ENCODE results near the gene PLAGL1. TPM values are rescaled to one million over a fixed set of nuclear protein-coding genes. Genes with fewer than 3 reads are reported as not detected.
A peak's percentile ranks its signal among the peaks of the same experiment; 100 is the strongest.
"Not testable (repeated sequence)": the region's sequence is repeated elsewhere in the genome, so short reads cannot be mapped to it uniquely, and the experiment has no call there.

The PLAGL1 gene, protein sequence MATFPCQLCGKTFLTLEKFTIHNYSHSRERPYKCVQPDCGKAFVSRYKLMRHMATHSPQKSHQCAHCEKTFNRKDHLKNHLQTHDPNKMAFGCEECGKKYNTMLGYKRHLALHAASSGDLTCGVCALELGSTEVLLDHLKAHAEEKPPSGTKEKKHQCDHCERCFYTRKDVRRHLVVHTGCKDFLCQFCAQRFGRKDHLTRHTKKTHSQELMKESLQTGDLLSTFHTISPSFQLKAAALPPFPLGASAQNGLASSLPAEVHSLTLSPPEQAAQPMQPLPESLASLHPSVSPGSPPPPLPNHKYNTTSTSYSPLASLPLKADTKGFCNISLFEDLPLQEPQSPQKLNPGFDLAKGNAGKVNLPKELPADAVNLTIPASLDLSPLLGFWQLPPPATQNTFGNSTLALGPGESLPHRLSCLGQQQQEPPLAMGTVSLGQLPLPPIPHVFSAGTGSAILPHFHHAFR
- total RNA-seq: 10 to 100 TPM in 1 of 2 donors, 1 to 10 TPM in 1; 6.1 to 18.3 TPM

GRCh38 chr6:144008120-144008811 is at the start of gene PLAGL1:
Gene PLAGL1 (minus strand): TSS chr6:144008259. CDS start chr6:143948136, 60,123 bp downstream.
- ATAC-seq: peak; percentile 86 to 90
- H3K27ac Mint-ChIP-seq: no peak within 1 kb of the TSS
- peak within 1 kb of the TSS; percentile 45 for H3K4me3 Mint-ChIP-seq
- peaks cover 0 to 11% of the 10 kb centered on the region in 2 donors for H3K4me1 Mint-ChIP-seq (ENCODE audit: low read depth in 2 of 2)
- peaks cover 19% of the 10 kb centered on the region in 2 donors for H3K27me3 Mint-ChIP-seq
- H3K36me3 Mint-ChIP-seq: no peaks in the 10 kb centered on the region
- H3K9me3 Mint-ChIP-seq: no peaks in the 10 kb centered on the region
- DNase-seq (ENCODE audit: low spot score): peak; percentile 60

GRCh38 chr6:144055121-144055931 is 47.3 kb upstream of the PLAGL1 start:
- ATAC-seq (peak; percentile 83 to 92), DNase-seq (ENCODE audit: low spot score) (no peak)
- Mint-ChIP-seq H3K9me3 (no peaks in the 10 kb centered on the region), H3K27ac (peak overlapping the region; percentile 74 to 78), H3K36me3 (no peaks in the 10 kb centered on the region), H3K27me3 (no peaks in the 10 kb centered on the region), H3K4me3 (peak overlapping the region; percentile 82), H3K4me1 (ENCODE audit: low read depth in 2 of 2) (peaks cover 28 to 30% of the 10 kb centered on the region in 2 donors)

DNA sequence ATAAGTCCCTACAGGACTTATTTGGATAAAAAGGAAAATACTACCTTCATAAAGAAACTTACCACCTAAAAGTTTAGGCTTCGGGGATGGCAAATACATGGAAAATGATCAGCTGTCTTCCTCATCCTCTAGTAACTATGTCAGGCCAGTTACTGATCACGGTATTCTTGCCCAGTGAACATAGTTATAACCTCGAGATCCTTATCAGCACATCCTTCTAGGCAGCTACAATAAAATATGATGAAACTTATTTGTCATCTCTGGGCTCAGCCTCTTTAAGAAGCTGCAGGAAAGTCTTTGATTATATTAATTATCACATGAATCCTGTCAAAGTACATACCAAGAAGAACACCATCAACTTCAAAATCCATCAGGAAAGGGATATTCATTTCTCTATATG is 45.5 kb upstream of the PLAGL1 start:
- no peak for DNase-seq (ENCODE audit: low spot score)
- H3K27me3 Mint-ChIP-seq: no peaks in the 10 kb centered on the region
- H3K4me1 Mint-ChIP-seq (ENCODE audit: low read depth in 2 of 2): peaks cover 30 to 32% of the 10 kb centered on the region in 2 donors
- no peak overlapping the region for H3K27ac Mint-ChIP-seq
- H3K4me3 Mint-ChIP-seq: peak overlapping the region; percentile 25
- no peaks in the 10 kb centered on the region for H3K36me3 Mint-ChIP-seq
- H3K9me3 Mint-ChIP-seq: no peaks in the 10 kb centered on the region
- ATAC-seq: no peak

- ATAC-seq: no peak
- H3K4me1 Mint-ChIP-seq (ENCODE audit: low read depth in 2 of 2): peaks cover 30 to 32% of the 10 kb centered on the region in 2 donors
- no peak overlapping the region for H3K4me3 Mint-ChIP-seq
These were observed 44.4 kb upstream of the PLAGL1 start for GRCh38 chr6:144052488-144052887.

GRCh38 chr6:144049386-144049785 is 41.3 kb upstream of the PLAGL1 start:
- H3K36me3 Mint-ChIP-seq: no peaks in the 10 kb centered on the region
- H3K4me3 Mint-ChIP-seq: no peak overlapping the region
- H3K27me3 Mint-ChIP-seq: no peaks in the 10 kb centered on the region
- H3K27ac Mint-ChIP-seq: no peak overlapping the region
- DNase-seq (ENCODE audit: low spot score) (no peak), ATAC-seq (no peak)
- no peaks in the 10 kb centered on the region for H3K9me3 Mint-ChIP-seq
- H3K4me1 Mint-ChIP-seq (ENCODE audit: low read depth in 2 of 2): peaks cover 9 to 15% of the 10 kb centered on the region in 2 donors

More at GRCh38 chr6:144052488-144052887, 44.4 kb upstream of the PLAGL1 start:
- no peaks in the 10 kb centered on the region for H3K27me3 Mint-ChIP-seq
- no peaks in the 10 kb centered on the region for H3K36me3 Mint-ChIP-seq
- DNase-seq (ENCODE audit: low spot score): no peak
- no peaks in the 10 kb centered on the region for H3K9me3 Mint-ChIP-seq
- no peak overlapping the region for H3K27ac Mint-ChIP-seq

DNA sequence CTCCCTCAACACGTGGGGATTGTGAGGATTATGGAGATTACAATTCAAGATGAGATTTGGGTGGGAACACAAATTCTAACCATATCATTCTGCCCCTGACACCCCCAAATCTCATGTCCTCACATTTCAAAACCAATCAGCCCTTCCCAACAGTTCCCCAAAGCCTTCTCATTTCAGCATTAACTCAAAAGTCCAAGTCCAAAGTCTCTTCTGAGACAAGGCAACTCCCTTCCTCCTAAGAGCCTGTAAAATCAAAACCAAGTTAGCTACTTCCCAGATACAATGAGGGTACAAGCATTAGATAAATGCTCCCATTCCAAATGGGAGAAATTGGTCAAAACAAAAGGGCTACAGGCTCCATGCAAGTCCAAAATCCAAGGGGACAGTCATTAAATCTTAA is 39.6 kb upstream of the PLAGL1 start:
- Mint-ChIP-seq H3K27ac (no peak overlapping the region), H3K27me3 (no peaks in the 10 kb centered on the region), H3K4me3 (no peak overlapping the region), H3K9me3 (no peaks in the 10 kb centered on the region), H3K4me1 (ENCODE audit: low read depth in 2 of 2) (peaks cover 0 to 11% of the 10 kb centered on the region in 2 donors), H3K36me3 (no peaks in the 10 kb centered on the region)
- ATAC-seq: no peak
- DNase-seq (ENCODE audit: low spot score): no peak

DNA sequence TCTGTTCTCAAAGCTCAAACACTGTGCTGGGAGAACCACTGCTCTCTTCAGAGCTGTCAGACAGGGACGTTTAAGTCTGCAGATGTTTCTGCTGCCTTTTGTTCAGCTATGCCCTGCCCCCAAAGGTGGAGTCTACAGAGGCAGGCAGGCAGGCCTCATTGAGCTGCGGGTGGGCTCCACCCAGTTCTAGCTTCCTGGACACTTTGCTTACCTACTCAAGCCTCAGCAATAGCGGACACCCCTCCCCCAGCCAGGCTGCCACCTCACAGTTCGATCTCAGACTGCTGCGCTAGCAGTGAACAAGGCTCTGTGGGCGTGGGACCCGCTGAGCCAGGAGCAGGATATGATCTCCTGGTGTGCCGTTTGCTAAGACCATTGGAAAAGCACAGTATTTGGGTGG is 38.6 kb upstream of the PLAGL1 start:
- DNase-seq (ENCODE audit: low spot score); H3K4me1 Mint-ChIP-seq (ENCODE audit: low read depth in 2 of 2); H3K27me3 Mint-ChIP-seq; H3K4me3 Mint-ChIP-seq; ATAC-seq; H3K27ac Mint-ChIP-seq; H3K36me3 Mint-ChIP-seq; H3K9me3 Mint-ChIP-seq: not testable (repeated sequence)

DNA sequence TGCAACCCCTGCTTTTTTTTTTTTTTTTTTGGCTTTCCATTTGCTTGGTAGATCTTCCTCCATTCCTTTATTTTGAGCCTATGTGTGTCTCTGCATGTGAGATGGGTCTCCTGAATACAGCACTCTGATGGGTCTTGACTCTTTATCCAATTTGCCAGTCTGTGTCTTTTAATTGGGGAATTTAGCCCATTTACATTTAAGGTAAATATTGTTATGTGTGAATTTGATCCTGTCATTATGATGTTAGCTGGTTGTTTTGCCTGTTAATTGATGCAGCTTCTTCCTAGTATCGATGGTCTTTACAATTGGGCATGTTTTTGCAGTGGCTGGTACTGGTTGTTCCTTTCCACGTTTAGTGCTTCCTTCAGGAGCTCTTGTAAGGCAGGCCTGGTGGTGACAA is 36.9 kb upstream of the PLAGL1 start:
- not testable (repeated sequence) for H3K4me1 Mint-ChIP-seq (ENCODE audit: low read depth in 2 of 2)

GRCh38 chr6:144036835-144037195 is 28.8 kb upstream of the PLAGL1 start:
- Mint-ChIP-seq H3K4me3 (peak overlapping the region; percentile 89), H3K27ac (peak overlapping the region; percentile 61 to 90), H3K27me3 (no peaks in the 10 kb centered on the region), H3K9me3 (no peaks in the 10 kb centered on the region), H3K36me3 (no peaks in the 10 kb centered on the region), H3K4me1 (ENCODE audit: low read depth in 2 of 2) (peaks cover 14 to 22% of the 10 kb centered on the region in 2 donors)
- no peak for DNase-seq (ENCODE audit: low spot score)
- ATAC-seq: no peak

More for the DNA sequence above, 36.9 kb upstream of the PLAGL1 start:
- H3K36me3 Mint-ChIP-seq; H3K27ac Mint-ChIP-seq; H3K9me3 Mint-ChIP-seq; H3K4me3 Mint-ChIP-seq; DNase-seq (ENCODE audit: low spot score); H3K27me3 Mint-ChIP-seq; ATAC-seq: not testable (repeated sequence)

DNA sequence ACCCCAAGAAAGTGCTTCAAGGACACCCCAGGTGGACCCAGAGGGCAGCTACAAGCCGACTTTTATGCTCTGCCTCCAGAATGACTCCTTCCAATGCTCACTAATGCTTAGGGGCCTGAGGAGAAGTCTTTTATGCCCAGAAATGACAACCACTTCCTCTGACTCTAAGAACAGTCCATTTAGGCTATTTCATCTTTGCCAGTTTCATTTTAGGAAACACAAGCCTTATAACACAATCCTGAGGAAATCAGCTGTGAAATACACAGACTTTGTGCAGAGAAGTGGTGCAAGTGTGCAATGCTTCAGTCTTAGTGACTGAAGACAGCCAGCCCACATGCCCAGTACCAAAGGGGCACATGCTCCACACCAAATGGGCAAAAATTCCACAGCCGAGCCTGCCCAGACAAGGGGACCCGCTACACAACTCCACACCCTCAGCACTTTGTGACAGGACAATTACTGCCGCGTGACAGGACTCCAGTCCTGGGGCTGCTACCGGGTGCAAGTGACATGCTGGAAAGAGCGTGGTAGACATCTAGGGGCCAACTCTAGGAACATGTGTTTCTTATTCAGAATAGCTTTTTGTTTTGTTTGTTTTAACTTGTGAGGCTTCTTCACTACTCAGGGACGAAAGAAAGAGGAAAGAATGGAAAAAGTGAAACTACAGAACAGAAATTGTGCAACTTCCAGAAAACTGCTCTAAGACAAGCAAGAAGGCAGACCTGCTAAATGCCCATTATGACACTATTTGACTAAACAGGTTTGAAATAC is 28.2 kb upstream of the PLAGL1 start:
- Mint-ChIP-seq H3K27ac (peak overlapping the region; percentile 61 to 90), H3K9me3 (no peaks in the 10 kb centered on the region), H3K27me3 (no peaks in the 10 kb centered on the region), H3K4me3 (peak overlapping the region; percentile 89), H3K36me3 (no peaks in the 10 kb centered on the region), H3K4me1 (ENCODE audit: low read depth in 2 of 2) (peaks cover 14 to 20% of the 10 kb centered on the region in 2 donors)
- peak; percentile 75 to 79 for ATAC-seq
- DNase-seq (ENCODE audit: low spot score): peak; percentile 62

DNA sequence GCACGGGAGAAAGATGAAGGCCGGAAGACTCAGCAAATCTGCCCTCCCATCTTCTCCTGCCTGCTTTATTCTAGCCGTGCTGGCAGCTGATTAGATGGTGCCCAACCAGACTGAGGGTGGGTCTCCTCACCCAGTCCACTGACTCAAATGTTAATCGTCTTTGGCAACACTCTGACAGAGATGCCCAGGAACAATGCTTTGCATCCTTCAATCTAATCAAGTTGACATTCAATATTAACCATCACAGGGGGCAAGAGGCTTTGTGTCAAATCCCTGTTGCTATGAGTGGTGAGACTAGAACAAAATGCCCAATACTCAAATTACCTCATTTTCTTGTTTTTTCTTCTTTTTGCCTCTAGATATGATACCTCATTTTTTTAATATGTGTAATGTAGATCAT is 27.4 kb upstream of the PLAGL1 start:
- Mint-ChIP-seq H3K27ac (peak overlapping the region; percentile 61 to 90), H3K36me3 (no peaks in the 10 kb centered on the region), H3K4me1 (ENCODE audit: low read depth in 2 of 2) (peaks cover 14 to 20% of the 10 kb centered on the region in 2 donors), H3K9me3 (no peaks in the 10 kb centered on the region), H3K27me3 (no peaks in the 10 kb centered on the region), H3K4me3 (peak overlapping the region; percentile 89)
- DNase-seq (ENCODE audit: low spot score) (no peak), ATAC-seq (no peak)

DNA sequence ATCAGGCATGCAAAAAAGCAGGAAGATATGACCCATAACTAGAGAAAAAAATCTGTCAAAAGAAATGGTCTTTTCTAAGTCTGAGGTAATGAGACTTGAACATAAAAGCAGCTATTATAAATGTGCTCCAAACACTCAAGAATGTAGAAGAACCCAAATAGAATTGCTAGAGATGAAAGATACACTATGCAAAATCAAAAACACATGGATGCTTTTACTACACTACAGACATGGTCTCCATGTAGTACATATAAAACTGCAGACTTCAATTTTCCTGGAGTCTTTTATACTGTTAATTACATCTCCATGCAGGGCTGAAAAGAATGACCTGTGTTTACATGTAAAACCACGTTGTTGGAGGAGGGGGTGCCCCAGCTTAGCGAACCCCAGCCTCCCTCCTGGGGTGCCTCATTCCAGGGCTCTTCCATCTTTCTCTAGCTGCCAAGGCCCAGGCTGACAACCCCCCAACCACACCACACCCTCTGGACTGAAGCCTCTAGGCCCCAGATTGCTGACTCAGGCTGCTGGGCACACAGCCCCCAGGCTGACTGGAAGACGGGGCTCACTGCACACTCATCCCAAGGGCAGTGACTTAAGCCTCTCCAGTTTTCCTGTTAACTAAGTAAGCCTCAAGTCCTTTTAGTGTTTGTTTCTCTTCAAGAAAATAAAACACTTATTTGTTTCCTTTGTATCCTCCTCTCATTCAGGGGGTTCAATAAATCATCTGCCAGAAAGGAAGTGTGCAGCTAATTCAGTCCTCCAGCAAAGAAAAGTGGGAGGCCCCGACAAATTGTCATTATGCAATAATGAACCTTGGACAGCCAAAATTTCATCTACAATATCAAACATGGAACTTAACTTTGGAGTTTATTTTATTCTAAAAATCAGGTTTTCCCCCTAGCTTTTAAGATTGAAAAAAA is 26.0 kb upstream of the PLAGL1 start:
- no peak for DNase-seq (ENCODE audit: low spot score)
- no peaks in the 10 kb centered on the region for H3K27me3 Mint-ChIP-seq
- H3K4me3 Mint-ChIP-seq: no peak overlapping the region
- H3K4me1 Mint-ChIP-seq (ENCODE audit: low read depth in 2 of 2): peaks cover 14 to 20% of the 10 kb centered on the region in 2 donors
- H3K27ac Mint-ChIP-seq: no peak overlapping the region
- H3K9me3 Mint-ChIP-seq: no peaks in the 10 kb centered on the region
- no peak for ATAC-seq
- H3K36me3 Mint-ChIP-seq: no peaks in the 10 kb centered on the region
